NCI-H1092 treated with DMSO at 0.1 percent for 48 hours (cell line): ENCODE data around the gene CD44.
A peak's percentile ranks its signal among the peaks of the same experiment; 100 is the strongest.

Source experiments
- DNase-seq: peaks from one replicate; lab custom pipeline; 2025; lab: John Stamatoyannopoulos, UW

Gene CD44

DNA sequence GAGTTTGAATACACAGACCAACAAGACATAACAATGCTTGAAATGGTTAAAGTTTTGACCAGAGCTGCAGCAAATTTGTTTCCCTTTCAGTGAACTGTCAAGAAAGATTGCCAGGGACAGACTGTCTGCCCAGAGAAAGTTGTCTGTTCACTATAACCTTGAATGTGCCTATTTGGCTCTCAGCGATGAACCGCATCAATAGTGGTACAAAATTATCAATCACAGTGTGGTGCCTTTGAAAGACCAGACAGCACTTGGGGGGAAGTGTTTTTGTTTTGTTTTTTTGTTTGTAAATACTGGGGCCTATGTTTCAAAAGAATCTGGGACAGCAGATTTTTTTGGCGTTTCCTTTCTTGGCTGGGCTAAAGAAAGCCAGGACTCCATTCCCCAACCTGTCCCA lies 123.1 kb downstream of the CD44 start:
- DNase-seq: no peak

DNA sequence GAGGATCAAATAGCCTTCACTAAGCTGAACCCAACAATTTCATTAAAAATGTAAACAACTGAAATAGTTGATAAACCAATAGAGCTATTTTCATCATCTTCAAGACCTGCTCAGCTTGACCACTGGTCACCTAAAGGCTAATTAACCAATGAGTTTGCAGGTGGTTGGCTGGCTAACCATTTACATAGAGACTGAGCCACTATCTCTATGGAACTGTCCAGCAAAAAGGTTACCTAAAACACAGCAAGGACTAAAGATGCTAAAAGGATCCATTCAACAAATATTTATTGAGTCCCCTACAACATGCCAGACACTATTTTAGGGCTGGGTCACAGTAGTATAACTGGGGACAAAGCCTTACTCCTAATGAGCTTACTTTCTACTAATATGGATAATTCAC lies 123.8 kb downstream of the CD44 start:
- no peak for DNase-seq

DNA sequence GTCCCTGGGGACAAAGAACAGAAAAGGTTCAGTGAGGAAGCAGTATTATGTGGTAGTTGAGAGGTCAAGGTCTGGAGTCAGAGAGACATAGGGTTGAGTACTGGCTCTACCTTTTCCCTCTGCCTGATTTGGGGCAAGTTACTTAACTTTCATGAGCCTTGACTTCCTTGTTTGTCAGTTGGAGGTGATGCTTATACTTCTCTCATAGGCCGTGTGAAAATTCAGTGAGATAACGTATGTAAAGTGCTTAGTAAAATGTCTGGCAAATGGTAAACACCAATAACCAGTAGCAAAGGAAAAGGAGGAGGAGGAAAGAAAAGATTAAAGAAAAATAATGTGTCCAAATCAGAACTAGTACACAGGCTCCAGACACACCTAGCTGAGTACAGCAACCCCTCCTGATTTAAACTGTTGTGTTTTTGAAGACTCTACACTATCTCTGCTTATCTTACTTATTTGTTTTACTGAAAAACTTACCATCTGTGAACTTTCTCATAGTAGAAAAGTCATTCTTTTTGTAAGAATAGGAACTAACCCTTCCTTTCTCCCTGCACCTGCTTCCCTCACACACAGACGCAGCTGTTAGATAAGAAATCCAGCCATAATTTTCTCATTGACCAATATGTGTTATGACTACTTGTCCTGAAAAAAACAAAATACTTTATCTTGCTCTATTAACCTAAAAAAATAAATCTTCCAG lies 126.9 kb downstream of the CD44 start:
- no peak for DNase-seq

DNA sequence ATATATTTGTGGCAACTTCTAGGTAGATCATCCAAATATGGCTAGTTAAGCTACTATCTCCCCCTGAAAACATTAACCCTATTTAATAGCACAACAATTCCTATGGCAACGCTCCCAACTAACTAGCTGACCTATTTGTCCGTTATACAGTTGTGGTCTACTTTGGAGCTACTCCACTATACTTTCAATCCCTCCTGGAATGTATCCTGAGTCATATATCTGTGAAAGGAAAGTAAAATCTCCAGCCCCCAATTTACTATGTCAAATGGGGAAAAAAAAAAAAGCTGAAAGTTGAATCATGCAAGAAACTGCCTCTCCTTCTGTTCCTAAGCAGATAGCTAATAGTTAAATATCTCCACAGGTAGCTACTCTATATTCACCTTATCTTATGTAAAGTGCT lies 128.5 kb downstream of the CD44 start:
- DNase-seq: no peak

DNA sequence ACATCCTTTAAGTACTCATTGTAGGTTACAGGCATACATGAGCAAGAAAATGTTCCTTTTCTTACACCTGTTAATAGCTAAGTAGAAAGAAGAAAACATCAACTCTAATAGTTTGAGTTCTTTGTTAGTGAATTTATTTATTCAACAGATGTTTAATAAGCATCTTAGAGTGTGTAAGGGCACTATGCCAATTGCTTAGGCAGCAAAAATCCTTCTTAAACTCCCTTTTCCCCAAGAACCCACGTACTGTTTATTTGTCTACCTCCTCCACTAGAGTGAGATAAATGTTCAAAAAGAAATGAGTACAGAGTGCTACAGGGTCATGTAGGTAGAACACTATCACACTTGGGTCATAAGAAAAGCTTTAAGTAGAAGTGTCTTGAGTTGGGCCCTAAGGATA lies 131.4 kb downstream of the CD44 start:
- no peak for DNase-seq

DNA sequence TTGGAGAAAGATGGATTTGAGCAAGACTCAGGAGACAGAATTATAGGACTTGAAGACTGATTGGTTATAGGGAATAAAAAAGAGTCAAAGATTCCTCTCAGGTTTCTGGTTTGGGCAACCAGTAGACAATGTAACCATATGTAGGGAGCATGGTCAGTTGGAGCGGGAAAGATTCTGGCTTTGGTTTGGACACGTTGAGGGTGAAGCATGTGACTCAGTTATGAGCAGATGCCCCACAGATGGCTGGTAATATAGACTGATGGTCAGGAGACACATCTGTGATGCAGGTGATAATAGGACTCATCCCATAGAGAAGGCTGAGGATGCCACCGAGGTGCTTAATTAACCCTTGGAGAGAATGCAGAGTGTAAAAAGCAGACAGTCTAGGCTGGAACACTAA lies 132.1 kb downstream of the CD44 start:
- DNase-seq: no peak

DNA sequence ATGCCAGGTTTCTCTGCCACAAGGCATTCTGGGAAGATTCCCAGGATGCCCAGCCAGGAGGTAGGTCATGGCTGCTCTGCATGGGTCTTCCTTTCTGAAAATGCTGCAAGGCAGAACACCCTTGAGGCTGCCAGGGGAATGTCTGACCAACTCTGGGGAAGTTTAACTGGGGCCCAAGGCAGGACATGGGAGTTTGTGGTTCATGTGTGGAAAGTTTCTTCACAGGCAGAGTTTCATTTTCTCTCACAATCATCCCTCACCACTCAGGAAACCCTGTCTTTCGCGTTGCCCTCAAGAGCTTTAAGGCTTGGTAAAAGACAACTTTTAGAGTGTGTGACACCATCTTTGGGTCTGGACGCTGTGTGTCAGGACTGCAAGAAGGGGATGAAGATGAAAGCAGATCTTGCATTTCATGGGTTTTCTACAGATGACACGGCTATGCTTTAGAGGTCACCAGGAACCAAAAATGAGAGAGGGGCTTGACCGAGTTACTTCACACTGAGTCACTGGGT lies 133.5 kb downstream of the CD44 start:
- DNase-seq: no peak

DNA sequence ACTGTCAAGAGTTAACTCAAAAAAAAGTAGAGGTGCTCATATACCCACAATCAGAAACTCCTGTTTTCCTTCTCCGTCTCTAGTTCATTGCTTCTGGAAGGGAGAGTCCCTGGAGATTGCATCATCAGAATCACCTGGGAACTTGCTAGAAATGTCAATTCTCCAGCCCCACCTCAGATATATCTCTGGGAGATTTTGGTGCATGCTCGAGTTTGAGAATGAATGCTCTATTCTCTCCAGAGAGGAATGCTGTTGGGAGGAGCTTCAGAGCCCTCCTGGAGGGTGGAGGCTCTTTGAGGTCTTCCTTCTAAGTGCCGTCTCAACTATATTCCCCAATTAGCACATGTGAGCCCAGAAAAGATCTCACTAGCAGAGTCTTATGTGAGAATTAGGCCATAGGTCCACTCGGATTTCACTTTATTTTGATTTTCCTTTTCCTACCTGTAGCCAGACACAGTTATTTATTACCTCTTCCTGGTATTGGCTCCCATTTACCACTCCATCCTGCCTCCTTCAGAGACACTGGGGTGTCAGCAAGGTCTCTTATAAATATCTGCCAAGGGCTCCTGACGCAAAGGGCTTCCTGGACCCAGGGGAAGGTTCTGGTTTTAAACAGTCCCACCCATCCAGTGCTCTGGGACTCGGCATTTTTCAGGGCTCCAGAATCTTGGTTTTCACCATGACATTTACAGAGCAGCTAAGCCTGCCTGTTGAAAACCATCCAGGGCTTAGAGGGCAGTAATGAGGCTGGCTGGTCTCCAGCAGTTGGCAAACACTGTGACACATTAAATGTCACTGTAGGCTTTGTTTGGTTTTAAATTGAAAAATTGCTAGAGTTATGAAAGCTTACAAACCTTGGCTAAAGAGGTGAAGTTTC lies 136.2 kb downstream of the CD44 start:
- DNase-seq: peak; percentile 80

DNA sequence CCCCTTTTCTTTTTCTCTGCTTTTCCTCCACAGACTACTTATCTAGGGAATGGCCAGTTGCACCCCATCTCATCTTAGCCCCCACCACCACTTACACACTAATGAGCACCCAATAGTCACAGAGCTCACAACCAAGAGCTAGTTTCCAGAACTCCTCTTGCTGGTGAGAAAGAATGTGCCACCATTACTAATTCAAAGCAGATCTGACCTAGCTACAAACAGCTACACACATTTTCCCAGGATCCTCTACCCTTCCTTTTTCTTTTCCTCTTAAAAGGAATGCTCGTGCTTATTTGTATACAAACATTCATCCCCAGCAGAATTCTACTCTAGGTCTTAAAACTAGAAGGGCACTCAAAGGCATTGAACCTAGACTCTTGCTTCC lies 136.8 kb downstream of the CD44 start:
- DNase-seq: no peak

DNA sequence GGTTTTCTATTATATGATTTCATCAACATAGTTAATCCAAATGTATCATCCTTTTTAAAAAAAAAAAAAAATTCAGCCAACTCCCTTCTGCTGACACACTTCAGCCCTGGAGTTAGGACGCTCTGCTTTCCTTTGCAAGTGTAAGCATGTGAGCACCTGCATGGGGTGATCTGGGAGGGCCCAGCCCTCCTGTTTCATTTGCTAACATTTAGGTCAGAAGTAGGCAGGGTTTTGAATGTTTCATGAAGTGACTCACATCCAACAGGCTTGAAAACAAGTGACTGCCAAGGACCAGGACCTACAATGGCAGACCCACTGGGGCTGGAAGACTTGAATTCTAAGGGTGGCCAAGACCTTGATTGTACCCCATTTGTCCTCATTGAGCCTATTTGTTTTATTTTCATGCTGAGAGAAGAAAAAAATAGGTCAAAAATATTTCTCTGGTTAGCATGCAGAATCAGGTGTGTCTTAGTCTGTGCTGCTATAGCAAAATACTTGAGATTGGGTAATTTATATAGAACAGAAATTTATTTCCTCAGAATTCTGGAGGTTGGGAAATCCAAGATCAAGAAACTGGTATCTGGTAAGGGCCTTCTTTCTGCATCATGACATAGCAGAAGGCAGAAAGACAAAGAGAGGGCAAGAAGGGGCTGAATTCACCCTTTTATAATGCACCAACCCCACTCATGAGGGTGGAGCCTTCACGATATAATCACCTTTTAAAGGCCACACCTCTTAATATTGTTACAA lies 137.6 kb downstream of the CD44 start:
- DNase-seq: no peak

DNA sequence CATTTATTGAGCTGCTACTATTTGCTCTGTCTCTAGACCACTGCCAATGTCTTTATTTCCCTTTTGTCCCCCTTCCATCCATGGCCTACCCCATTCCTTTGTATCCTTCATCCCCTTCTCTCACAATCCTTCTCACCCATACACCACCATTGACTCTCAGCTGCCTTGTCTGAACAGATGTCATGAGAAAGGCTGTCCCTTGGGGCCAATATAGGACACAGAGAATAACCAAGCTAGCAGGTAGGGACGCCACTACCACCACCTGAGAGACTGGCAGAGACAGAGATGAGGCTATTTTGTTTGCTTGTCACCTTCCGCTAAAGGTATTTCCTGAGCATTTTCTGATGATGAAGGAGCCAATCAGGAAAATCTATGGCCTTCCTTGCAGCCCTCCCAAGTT lies 138.9 kb downstream of the CD44 start:
- no peak for DNase-seq

DNA sequence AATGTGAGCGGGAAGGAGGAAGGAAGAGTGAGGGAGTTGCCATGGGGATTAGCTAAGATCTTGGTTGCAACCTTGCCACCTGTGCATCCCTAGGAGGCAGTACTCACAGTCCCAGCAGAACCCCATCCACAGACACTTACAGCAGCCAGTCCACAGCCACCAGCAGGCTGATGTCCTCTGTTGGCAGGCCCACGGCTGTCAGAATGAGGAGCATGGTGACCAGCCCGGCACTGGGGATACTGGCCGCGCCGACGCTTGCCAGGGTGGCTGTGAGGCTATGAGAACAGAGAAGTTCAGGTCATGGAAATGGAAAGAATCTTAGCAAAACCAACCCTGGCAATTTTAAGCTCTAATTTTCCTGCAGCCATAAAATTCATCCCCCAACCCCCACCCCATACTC lies 141.8 kb downstream of the CD44 start:
- no peak for DNase-seq

DNA sequence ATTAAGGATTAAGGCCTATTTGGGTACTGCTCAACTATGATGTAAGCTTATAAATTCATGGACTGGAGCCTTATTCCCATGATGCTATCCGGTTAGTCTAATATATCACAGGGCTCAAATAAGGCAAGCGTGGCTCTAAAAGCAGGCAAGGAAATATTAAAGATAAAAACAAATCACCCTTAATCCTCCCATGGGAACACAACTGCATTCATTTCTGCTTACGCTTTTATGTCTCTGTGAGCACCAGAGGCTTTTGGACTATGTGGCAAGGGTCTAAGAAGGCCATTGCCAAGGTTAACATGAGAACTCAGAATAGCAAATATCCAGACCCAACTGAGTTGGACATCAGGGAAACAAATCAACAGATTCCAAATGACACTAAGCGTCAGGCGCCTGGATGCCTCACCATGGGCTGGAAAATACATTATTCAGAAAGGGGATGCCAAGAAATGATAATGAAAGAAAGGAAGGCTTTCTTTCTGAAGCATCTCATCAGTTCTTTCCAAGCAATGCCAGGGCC lies 142.3 kb downstream of the CD44 start:
- no peak for DNase-seq
